H1 (cell line): ENCODE results near the gene CPM. TPM values are rescaled to one million over a fixed set of nuclear protein-coding genes. Genes with fewer than 3 reads are reported as not detected.
A peak's percentile ranks its signal among the peaks of the same experiment; 100 is the strongest.
"Not testable (repeated sequence)": the region's sequence is repeated elsewhere in the genome, so short reads cannot be mapped to it uniquely, and the experiment has no call there.

Source experiments
- CTCF ChIA-PET: fragments of 300-600 bp; sonication (Branson Sonifier 250); formaldehyde crosslinking; loops from one replicate; lab custom pipeline; 2021; ENCODE audit not compliant: partially characterized antibody; lab: Charles Lee
- POLR2A ChIA-PET: fragments of 300-600 bp; sonication (Branson Sonifier 250); formaldehyde crosslinking; loops from one replicate; lab custom pipeline; 2021; ENCODE audit warnings: inconsistent platforms; ENCODE audit not compliant: partially characterized antibody; lab: Charles Lee
- DNase-seq, 2 experiments: peaks; one replicate each; pipeline versions ENCODE4 v3.0.0 to v3.0.0-alpha.2; 2010 to 2022; ENCODE audit warnings: low spot score in 2 of 2, low read depth in 1 of 2, mixed read lengths in 1 of 2
- FAIRE-seq: peaks from 2 replicates; lab custom pipeline; 2011; peaks lifted over from hg19 to GRCh38; lab: Jason Lieb, UNC
- H2AFZ ChIP-seq: 2 replicates; pipeline ENCODE4 v1.8.1; 2012; ENCODE audit warnings: low read length, inconsistent platforms
- H2AK5ac ChIP-seq: 2 replicates; pipeline ENCODE4 v1.6.1; 2013; ENCODE audit warnings: low read depth, low read length
- H2BK120ac ChIP-seq: replicated peaks from 2 replicates; pipeline ENCODE3; 2013; ENCODE audit warnings: low read depth, low read length, inconsistent platforms
- H2BK12ac ChIP-seq: 2 replicates; pipeline ENCODE4 v1.6.1; 2013; ENCODE audit warnings: low read depth, low read length
- H2BK15ac ChIP-seq: 2 replicates; pipeline ENCODE4 v1.6.1; 2013; ENCODE audit warnings: low read length
- H2BK20ac ChIP-seq: 2 replicates; pipeline ENCODE4 v1.6.1; 2013; ENCODE audit warnings: low read length
- H2BK5ac ChIP-seq: 2 replicates; pipeline ENCODE4 v1.6.1; 2013; ENCODE audit warnings: low read depth, low read length
- H3K14ac ChIP-seq: 2 replicates; pipeline ENCODE4 v1.6.1; 2013; ENCODE audit warnings: inconsistent platforms; ENCODE audit not compliant: insufficient read length
- H3K18ac ChIP-seq: 2 replicates; pipeline ENCODE4 v1.6.1; 2013; ENCODE audit warnings: low read length; ENCODE audit errors: extremely low read depth
- H3K23ac ChIP-seq: 2 replicates; pipeline ENCODE4 v1.6.1; 2013; ENCODE audit warnings: inconsistent platforms; ENCODE audit not compliant: insufficient read length
- H3K23me2 ChIP-seq: 2 replicates; pipeline ENCODE4 v1.6.1; 2013; ENCODE audit warnings: low read depth, low read length
- H3K27ac ChIP-seq: 2 replicates; pipeline ENCODE4 v1.6.1; 2011; ENCODE audit warnings: low read depth, low read length, inconsistent platforms
- H3K27me3 ChIP-seq, 4 experiments: replicated peaks in 1 of 4; 1 replicate in 1 of 4; 2 replicates in 3 of 4; pipeline versions ENCODE4 v1.6.1 to v1.8.1; 2011 to 2013; ENCODE audit warnings: low read length in 3 of 4, mild to moderate bottlenecking in 3 of 4, inconsistent platforms in 2 of 4, mixed read lengths in 2 of 4, moderate library complexity in 1 of 4; ENCODE audit not compliant: control insufficient read depth in 3 of 4, insufficient read depth in 3 of 4; ENCODE audit errors: extremely low read depth in 1 of 4
- H3K36me3 ChIP-seq, 4 experiments: 2 replicates each; pipeline versions ENCODE4 v1.6.1 to v1.8.1; 2011 to 2013; ENCODE audit warnings: mild to moderate bottlenecking in 4 of 4, low read length in 3 of 4, moderate library complexity in 2 of 4, control low read depth in 1 of 4, inconsistent platforms in 1 of 4; ENCODE audit not compliant: insufficient read depth in 4 of 4, control insufficient read depth in 2 of 4
- H3K4ac ChIP-seq: replicated peaks from 2 replicates; pipeline ENCODE3; 2013; ENCODE audit warnings: low read length, low read depth, mixed read lengths, inconsistent platforms; ENCODE audit not compliant: insufficient read length
- H3K4me1 ChIP-seq, 4 experiments: replicated peaks in 1 of 4; 1 replicate in 1 of 4; 2 replicates in 3 of 4; pipeline versions ENCODE4 v1.6.1 to v1.8.1; 2011 to 2013; ENCODE audit warnings: low read length in 3 of 4, inconsistent platforms in 2 of 4, mixed read lengths in 1 of 4; ENCODE audit not compliant: insufficient read depth in 4 of 4, control insufficient read depth in 3 of 4
- H3K4me2 ChIP-seq, 2 experiments: 2 replicates each; pipeline versions ENCODE4 v1.6.1 to v1.8.1; 2011 to 2013; ENCODE audit warnings: low read depth in 2 of 2, low read length in 2 of 2, control low read depth in 1 of 2, inconsistent platforms in 1 of 2, mild to moderate bottlenecking in 1 of 2; ENCODE audit not compliant: insufficient read depth in 1 of 2
- H3K4me3 ChIP-seq, 4 experiments: fragments of 200-600, 300-600 bp in 1 of 4; sonication (generic), shearing (Covaris generic), sonication (Bioruptor Twin) in 1 of 4; 2 replicates each; pipeline versions ENCODE4 v1.5.1 to v1.8.1; 2011 to 2016; ENCODE audit warnings: low read length in 4 of 4, low read depth in 3 of 4, control low read depth in 2 of 4, inconsistent platforms in 2 of 4, mild to moderate bottlenecking in 2 of 4, mixed read lengths in 1 of 4, moderate library complexity in 1 of 4; ENCODE audit not compliant: insufficient read depth in 2 of 4; ENCODE audit errors: extremely low read depth in 1 of 4
- H3K56ac ChIP-seq: replicated peaks from 2 replicates; pipeline ENCODE3; 2013; ENCODE audit warnings: low read depth, mild to moderate bottlenecking, mixed read lengths, low read length, inconsistent platforms; ENCODE audit not compliant: insufficient read length
- H3K79me1 ChIP-seq: 2 replicates; pipeline ENCODE4 v1.6.1; 2013; ENCODE audit warnings: low read depth, low read length, control low read depth
- H3K79me2 ChIP-seq, 2 experiments: 2 replicates each; pipeline versions ENCODE4 v1.6.1 to v1.8.1; 2012 to 2013; ENCODE audit warnings: low read length in 2 of 2, mild to moderate bottlenecking in 2 of 2, inconsistent platforms in 1 of 2; ENCODE audit not compliant: insufficient read depth in 2 of 2, control insufficient read depth in 1 of 2
- H3K9ac ChIP-seq, 4 experiments: replicated peaks in 1 of 4; 1 replicate in 1 of 4; 2 replicates in 3 of 4; pipeline versions ENCODE4 v1.6.1 to v1.8.1; 2011 to 2013; ENCODE audit warnings: low read depth in 3 of 4, low read length in 3 of 4, control low read depth in 2 of 4, mild to moderate bottlenecking in 2 of 4, moderate library complexity in 2 of 4, inconsistent platforms in 1 of 4; ENCODE audit errors: extremely low read depth in 1 of 4
- H3K9me3 ChIP-seq, 2 experiments: 2 replicates each; pipeline versions ENCODE4 v1.6.1 to v1.8.1; 2012 to 2013; ENCODE audit warnings: mild to moderate bottlenecking in 2 of 2, moderate library complexity in 2 of 2, control low read depth in 1 of 2, inconsistent platforms in 1 of 2, low read depth in 1 of 2, low read length in 1 of 2, mixed read lengths in 1 of 2; ENCODE audit not compliant: insufficient read depth in 2 of 2
- H4K20me1 ChIP-seq, 2 experiments: replicated peaks in 1 of 2; 2 replicates each; pipeline versions ENCODE3 to v1.8.1; 2011 to 2013; ENCODE audit warnings: inconsistent platforms in 2 of 2, low read length in 2 of 2, mild to moderate bottlenecking in 1 of 2; ENCODE audit not compliant: insufficient read depth in 2 of 2, control insufficient read depth in 1 of 2
- H4K5ac ChIP-seq: 2 replicates; pipeline ENCODE4 v1.6.1; 2013; ENCODE audit warnings: low read length, low read depth, mixed read lengths, inconsistent platforms; ENCODE audit not compliant: insufficient read length
- H4K8ac ChIP-seq: 2 replicates; pipeline ENCODE4 v1.8.0; 2013; ENCODE audit warnings: mild to moderate bottlenecking, moderate library complexity, low read length, inconsistent platforms; ENCODE audit not compliant: insufficient read depth; ENCODE audit errors: extremely low read depth
- H4K91ac ChIP-seq: replicated peaks from 2 replicates; pipeline ENCODE3; 2013; ENCODE audit warnings: low read length, mixed read lengths, inconsistent platforms; ENCODE audit not compliant: insufficient read length
- WGBS, 2 experiments: shearing (Covaris generic) in 1 of 2; methylation state at CpG; one replicate each; pipeline versions ENCODE4 v1.1.6 to v1.1.7; 2013 to 2015; ENCODE audit warnings: low lambda C conversion rate in 2 of 2, mixed read lengths in 2 of 2, inconsistent platforms in 1 of 2, low coverage in 1 of 2, missing lambda C conversion rate in 1 of 2; ENCODE audit not compliant: insufficient replicate concordance in 2 of 2, insufficient coverage in 1 of 2, insufficient read length in 1 of 2; ENCODE audit errors: extremely low coverage in 1 of 2, missing lambda C conversion rate in 1 of 2; 5-methylcytosine and 5-hydroxymethylcytosine counted together
- polyA plus RNA-seq, 7 experiments: library from polyadenylated mRNA; depleted of rRNA in 3 of 7; stranded (reverse) in 5 of 7; unstranded in 2 of 7; fragments of >200 nt in 5 of 7; fragments of 200-250 nt in 2 of 7; gene quantifications; 1 replicate in 5 of 7; 2 replicates in 1 of 7; 4 replicates in 1 of 7; pipeline versions ENCODE4 v1.2.1 to v1.2.3, GENCODE V29; 2011 to 2013; ENCODE audit warnings: missing spikeins in 2 of 7, mixed read lengths in 2 of 7
- total RNA-seq: library from RNA; stranded (reverse); fragmentation: NEBNext Ultra II Directional; extraction: Animal tissue kit (Norgen Biotek cat#: 25700); gene quantifications from 2 replicates; pipeline ENCODE4 v1.2.1, GENCODE V29; 2021

CPM gene
- total and polyA plus RNA-seq, 2 of the 8 experiments (the other 6 are each of a cell fraction or from before 2014, with no cell fraction given): 0.33 to 3.1 TPM

DNA sequence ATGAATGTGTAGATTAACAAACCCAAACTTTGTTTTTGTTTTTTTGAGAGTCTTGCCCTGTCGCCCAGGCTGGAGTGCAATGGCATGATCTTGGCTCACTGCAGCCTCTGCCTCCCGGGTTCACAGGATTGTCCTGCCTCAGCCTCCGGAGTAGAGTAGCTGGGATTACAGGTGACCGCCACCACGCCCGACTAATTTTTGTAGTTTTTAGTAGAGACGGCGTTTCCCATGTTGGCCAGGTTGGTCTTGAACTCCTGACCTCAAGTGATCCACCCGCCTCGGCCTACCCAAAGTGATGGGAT is 125.7 kb downstream of the CPM start:
- H2AK5ac ChIP-seq, H2BK20ac ChIP-seq, H3K4ac ChIP-seq, FAIRE-seq, H3K14ac ChIP-seq, H3K23ac ChIP-seq, H4K91ac ChIP-seq, H2BK120ac ChIP-seq, H3K27me3 ChIP-seq, H3K9me3 ChIP-seq, H4K20me1 ChIP-seq, DNase-seq, H3K79me1 ChIP-seq, H3K56ac ChIP-seq, H2BK15ac ChIP-seq, H3K23me2 ChIP-seq: not testable (repeated sequence)
- H3K4me2 ChIP-seq: peak overlapping the region; percentile 66 to 70
- peak overlapping the region; percentile 89; the same call in 1 of the 2 replicates for H2AFZ ChIP-seq
- WGBS, 2 experiments: 32% methylated on average over 10 of the region's 10 CpGs; no CpG with 5 or more reads in 1 of the 2 experiments
- H3K79me2 ChIP-seq: peaks cover 4 to 34% of the 10 kb centered on the region in 2 experiments; a peak in 3 of 4 replicates
- H3K36me3 ChIP-seq: peaks cover 0 to 21% (median 5%) of the 10 kb centered on the region in 4 experiments; a peak in 3 of 8 replicates
- peaks cover 3 to 12% (median 6%) of the 10 kb centered on the region in 4 experiments; a peak in 5 of 7 replicates for H3K4me1 ChIP-seq
- peak overlapping the region; percentile 62; the same call in 1 of the 2 replicates for H3K18ac ChIP-seq
- peak overlapping the region; percentile 63; the same call in 1 of the 2 replicates for H4K8ac ChIP-seq
- H3K9ac ChIP-seq: peak overlapping the region in 3 of 4 experiments; percentile 5 to 61 (median 17); a peak in 5 of 7 replicates
- 0 out of 2 replicates have a peak overlapping the region, but pooled peaks have one; percentile 39 for H2BK12ac ChIP-seq
- peak overlapping the region; percentile 46 to 97 (median 73) for H3K4me3 ChIP-seq
- H2BK5ac ChIP-seq: peak overlapping the region; percentile 88
- CTCF ChIA-PET: interaction anchor here (0.7 to 2.2 kb wide), 3 partner anchors 21 to 198 kb away, joined by 3 to 14 read pairs (median 4); no protein-coding TSS in a partner anchor
- H4K5ac ChIP-seq: peak overlapping the region; percentile 34
- peak overlapping the region; percentile 19; the same call in 1 of the 2 replicates for H3K27ac ChIP-seq
- POLR2A ChIA-PET: interaction anchor here (1.0 to 3.3 kb wide), 20 partner anchors 8 to 78 kb away, joined by 3 to 41 read pairs (median 5); partner anchors contain the start of gene SLC35E3
